Measurements from ENCODE around the gene TTC4.
"Not testable (repeated sequence)": the region's sequence is repeated elsewhere in the genome, so short reads cannot be mapped to it uniquely, and the experiment has no call there.

GRCh38 chr1:54775828-54776721 lies 60.4 kb downstream of the TTC4 start:
- TF ChIP-seq POLR2AphosphoS5, CTCF (IDR thresholded peaks at IDR 0.05): not testable (repeated sequence)

All from suprapubic skin (tissue), 3 donors.